HG02973 (cell line): ENCODE measurements around the gene S1PR4.
"Not testable (repeated sequence)": the region's sequence is repeated elsewhere in the genome, so short reads cannot be mapped to it uniquely, and the experiment has no call there.

Experiments
- ATAC-seq: cut with Tn5 transposase; IDR thresholded peaks from one replicate; pipeline ENCODE4 v1.9.1; 2021; ENCODE audit warnings: moderate library complexity; ENCODE audit not compliant: unreplicated experiment

S1PR4 gene

GRCh38 chr19:3151563-3152418, 26.8 kb upstream of the S1PR4 start:
- ATAC-seq, result no peak

- ATAC-seq, result no peak
Observed at GRCh38 chr19:3152419-3152780, 26.2 kb upstream of the S1PR4 start.

- ATAC-seq, result no peak
Observed at GRCh38 chr19:3153286-3154230, 25.0 kb upstream of the S1PR4 start.

GRCh38 chr19:3154447-3154846, 24.1 kb upstream of the S1PR4 start:
- not testable (repeated sequence) for ATAC-seq

GRCh38 chr19:3154957-3155736, 23.4 kb upstream of the S1PR4 start:
- no peak for ATAC-seq

GRCh38 chr19:3157096-3157845, 21.3 kb upstream of the S1PR4 start:
- no peak for ATAC-seq

GRCh38 chr19:3159565-3159964, 19.0 kb upstream of the S1PR4 start:
- no peak for ATAC-seq

- no peak for ATAC-seq
Observed at GRCh38 chr19:3160219-3160618, 18.4 kb upstream of the S1PR4 start.

GRCh38 chr19:3161453-3161852, 17.1 kb upstream of the S1PR4 start:
- ATAC-seq, result no peak

GRCh38 chr19:3162418-3163229, 15.9 kb upstream of the S1PR4 start:
- no peak for ATAC-seq

GRCh38 chr19:3163230-3163886, 15.2 kb upstream of the S1PR4 start:
- ATAC-seq, result no peak

- ATAC-seq, result no peak
Observed at GRCh38 chr19:3163943-3164342, 14.6 kb upstream of the S1PR4 start.

- ATAC-seq, result no peak
Observed at GRCh38 chr19:3167533-3168272, 10.9 kb upstream of the S1PR4 start.

GRCh38 chr19:3171894-3172672, 6.5 kb upstream of the S1PR4 start:
- no peak for ATAC-seq

GRCh38 chr19:3172673-3173000, 5.9 kb upstream of the S1PR4 start:
- not testable (repeated sequence) for ATAC-seq

GRCh38 chr19:3175781-3176714, 2.5 kb upstream of the S1PR4 start:
- no peak for ATAC-seq
